Stimulated activated effector memory CD8-positive, alpha-beta T cell treated with anti-CD3 and anti-CD28 coated beads, Interleukin-12 subunit alpha, Interleukin-12 subunit beta, amount 100 ng/mL, for 72 hours (primary cell): ENCODE results near the gene CNTNAP2.

Source experiments
- ATAC-seq: fragments of 150-1000 bp; cut with Tn5 transposase; 2 replicates; pipeline ENCODE4 v1.10.0; 2021
- DNase-seq, 2 donors: peaks; one replicate each; pipeline ENCODE4 v3.0.0; 2021 to 2022; ENCODE audit warnings: low spot score in 2 of 2
- H3K27ac Mint-ChIP-seq: one replicate; pipeline ENCODE4 v1.8.0; 2022; ENCODE audit warnings: mild to moderate bottlenecking, mixed read lengths
- H3K36me3 Mint-ChIP-seq: one replicate; pipeline ENCODE4 v1.8.0; 2022; ENCODE audit warnings: mild to moderate bottlenecking, mixed read lengths
- H3K4me1 Mint-ChIP-seq: one replicate; pipeline ENCODE4 v1.8.0; 2022; ENCODE audit warnings: mixed read lengths
- H3K4me3 Mint-ChIP-seq: one replicate; pipeline ENCODE4 v1.8.0; 2022; ENCODE audit warnings: mild to moderate bottlenecking, mixed read lengths
- H3K9me3 Mint-ChIP-seq: one replicate; pipeline ENCODE4 v1.8.0; 2022; ENCODE audit warnings: mixed read lengths

CNTNAP2 gene

GRCh38 chr7:147296201-147296600, 1179.6 kb downstream of the CNTNAP2 start:
- DNase-seq (no peak), ATAC-seq (no peak)
- Mint-ChIP-seq H3K36me3 (no peaks in the 10 kb centered on the region), H3K4me3 (no peak overlapping the region), H3K27ac (no peak overlapping the region), H3K4me1 (no peaks in the 10 kb centered on the region), H3K9me3 (peaks cover 7% of the 10 kb centered on the region)

- H3K9me3 Mint-ChIP-seq: peaks cover 7% of the 10 kb centered on the region
- no peaks in the 10 kb centered on the region for H3K4me1 Mint-ChIP-seq
- no peak for ATAC-seq
- no peak overlapping the region for H3K4me3 Mint-ChIP-seq
- DNase-seq: no peak
- H3K36me3 Mint-ChIP-seq: no peaks in the 10 kb centered on the region
- H3K27ac Mint-ChIP-seq: no peak overlapping the region
These were observed 1180.4 kb downstream of the CNTNAP2 start for GRCh38 chr7:147296986-147297385.

- H3K4me1 Mint-ChIP-seq: no peaks in the 10 kb centered on the region
- ATAC-seq (no peak), DNase-seq (no peak)
- H3K36me3 Mint-ChIP-seq: no peaks in the 10 kb centered on the region
- H3K4me3 Mint-ChIP-seq: no peak overlapping the region
- no peak overlapping the region for H3K27ac Mint-ChIP-seq
- H3K9me3 Mint-ChIP-seq: peaks cover 3% of the 10 kb centered on the region
These were observed 1182.0 kb downstream of the CNTNAP2 start for GRCh38 chr7:147298611-147299043.

- no peak for DNase-seq
- no peak for ATAC-seq
- Mint-ChIP-seq H3K27ac (no peak overlapping the region), H3K36me3 (no peaks in the 10 kb centered on the region), H3K4me3 (no peak overlapping the region), H3K9me3 (peaks cover 8% of the 10 kb centered on the region), H3K4me1 (no peaks in the 10 kb centered on the region)
These were observed 1183.7 kb downstream of the CNTNAP2 start for GRCh38 chr7:147300293-147300692.

GRCh38 chr7:147304376-147304775, 1187.8 kb downstream of the CNTNAP2 start:
- H3K36me3 Mint-ChIP-seq: no peaks in the 10 kb centered on the region
- ATAC-seq (no peak), DNase-seq (no peak)
- no peak overlapping the region for H3K27ac Mint-ChIP-seq
- H3K4me1 Mint-ChIP-seq: no peaks in the 10 kb centered on the region
- peaks cover 17% of the 10 kb centered on the region for H3K9me3 Mint-ChIP-seq
- H3K4me3 Mint-ChIP-seq: no peak overlapping the region

GRCh38 chr7:147305827-147306226, 1189.2 kb downstream of the CNTNAP2 start:
- H3K27ac Mint-ChIP-seq: no peak overlapping the region
- no peak for DNase-seq
- no peaks in the 10 kb centered on the region for H3K4me1 Mint-ChIP-seq
- H3K4me3 Mint-ChIP-seq: no peak overlapping the region
- H3K36me3 Mint-ChIP-seq: no peaks in the 10 kb centered on the region
- peaks cover 21% of the 10 kb centered on the region for H3K9me3 Mint-ChIP-seq
- ATAC-seq: no peak

- H3K4me3 Mint-ChIP-seq: no peak overlapping the region
- peaks cover 24% of the 10 kb centered on the region for H3K9me3 Mint-ChIP-seq
- no peaks in the 10 kb centered on the region for H3K36me3 Mint-ChIP-seq
- H3K27ac Mint-ChIP-seq: no peak overlapping the region
- no peak for ATAC-seq
- DNase-seq: no peak
- no peaks in the 10 kb centered on the region for H3K4me1 Mint-ChIP-seq
These were observed 1191.9 kb downstream of the CNTNAP2 start for GRCh38 chr7:147308539-147308938.

- ATAC-seq (no peak), DNase-seq (no peak)
- Mint-ChIP-seq H3K9me3 (peaks cover 22% of the 10 kb centered on the region), H3K36me3 (no peaks in the 10 kb centered on the region), H3K4me3 (no peak overlapping the region), H3K27ac (no peak overlapping the region), H3K4me1 (no peaks in the 10 kb centered on the region)
These were observed 1194.7 kb downstream of the CNTNAP2 start for GRCh38 chr7:147311336-147311735.

- ATAC-seq (no peak), DNase-seq (no peak)
- Mint-ChIP-seq H3K4me3 (no peak overlapping the region), H3K27ac (no peak overlapping the region), H3K36me3 (no peaks in the 10 kb centered on the region), H3K9me3 (peaks cover 13% of the 10 kb centered on the region), H3K4me1 (no peaks in the 10 kb centered on the region)
These were observed 1204.9 kb downstream of the CNTNAP2 start for GRCh38 chr7:147321504-147321903.

- Mint-ChIP-seq H3K9me3 (peaks cover 24% of the 10 kb centered on the region), H3K4me1 (no peaks in the 10 kb centered on the region), H3K27ac (no peak overlapping the region), H3K4me3 (no peak overlapping the region), H3K36me3 (no peaks in the 10 kb centered on the region)
- ATAC-seq (no peak), DNase-seq (no peak)
These were observed 1216.4 kb downstream of the CNTNAP2 start for GRCh38 chr7:147332988-147333387.

- H3K4me3 Mint-ChIP-seq: no peak overlapping the region
- no peaks in the 10 kb centered on the region for H3K36me3 Mint-ChIP-seq
- H3K4me1 Mint-ChIP-seq: no peaks in the 10 kb centered on the region
- no peak overlapping the region for H3K27ac Mint-ChIP-seq
- ATAC-seq (no peak), DNase-seq (no peak)
- H3K9me3 Mint-ChIP-seq: peaks cover 19% of the 10 kb centered on the region
These were observed 1246.5 kb downstream of the CNTNAP2 start for GRCh38 chr7:147363101-147363500.

GRCh38 chr7:147376192-147376591, 1259.6 kb downstream of the CNTNAP2 start:
- no peaks in the 10 kb centered on the region for H3K4me1 Mint-ChIP-seq
- H3K36me3 Mint-ChIP-seq: no peaks in the 10 kb centered on the region
- no peak overlapping the region for H3K27ac Mint-ChIP-seq
- DNase-seq (no peak), ATAC-seq (no peak)
- peaks cover 11% of the 10 kb centered on the region for H3K9me3 Mint-ChIP-seq
- no peak overlapping the region for H3K4me3 Mint-ChIP-seq

GRCh38 chr7:147380926-147381325, 1264.3 kb downstream of the CNTNAP2 start:
- H3K27ac Mint-ChIP-seq: no peak overlapping the region
- no peaks in the 10 kb centered on the region for H3K4me1 Mint-ChIP-seq
- H3K9me3 Mint-ChIP-seq: peaks cover 15% of the 10 kb centered on the region
- ATAC-seq: no peak
- H3K4me3 Mint-ChIP-seq: no peak overlapping the region
- DNase-seq: no peak
- H3K36me3 Mint-ChIP-seq: no peaks in the 10 kb centered on the region

GRCh38 chr7:147394329-147394728, 1277.7 kb downstream of the CNTNAP2 start:
- ATAC-seq (no peak), DNase-seq (no peak)
- Mint-ChIP-seq H3K9me3 (peaks cover 17% of the 10 kb centered on the region), H3K27ac (no peak overlapping the region), H3K36me3 (no peaks in the 10 kb centered on the region), H3K4me3 (no peak overlapping the region), H3K4me1 (no peaks in the 10 kb centered on the region)

GRCh38 chr7:147400221-147400689, 1283.7 kb downstream of the CNTNAP2 start:
- ATAC-seq: no peak
- H3K36me3 Mint-ChIP-seq: no peaks in the 10 kb centered on the region
- H3K4me1 Mint-ChIP-seq: no peaks in the 10 kb centered on the region
- DNase-seq: no peak
- no peak overlapping the region for H3K4me3 Mint-ChIP-seq
- no peak overlapping the region for H3K27ac Mint-ChIP-seq
- peaks cover 25% of the 10 kb centered on the region for H3K9me3 Mint-ChIP-seq

GRCh38 chr7:147400925-147401324, 1284.3 kb downstream of the CNTNAP2 start:
- Mint-ChIP-seq H3K36me3 (no peaks in the 10 kb centered on the region), H3K27ac (no peak overlapping the region), H3K4me3 (no peak overlapping the region), H3K4me1 (no peaks in the 10 kb centered on the region), H3K9me3 (peaks cover 25% of the 10 kb centered on the region)
- ATAC-seq: no peak
- DNase-seq: no peak

GRCh38 chr7:147405621-147406020, 1289.0 kb downstream of the CNTNAP2 start:
- Mint-ChIP-seq H3K9me3 (peaks cover 26% of the 10 kb centered on the region), H3K27ac (no peak overlapping the region), H3K36me3 (no peaks in the 10 kb centered on the region), H3K4me1 (no peaks in the 10 kb centered on the region), H3K4me3 (no peak overlapping the region)
- no peak for DNase-seq
- ATAC-seq: no peak
